Neural crest cell (in vitro differentiated cells): ENCODE data around the gene CYP2W1. TPM values are rescaled to one million over a fixed set of nuclear protein-coding genes. Genes with fewer than 3 reads are reported as not detected.

ENCODE experiments used
- DNase-seq: peaks from one replicate; pipeline ENCODE4 v3.0.0; 2021; ENCODE audit warnings: low read depth, mixed read lengths, low spot score
- H3K27ac Mint-ChIP-seq: one replicate; pipeline ENCODE4 v1.8.0; 2021; ENCODE audit warnings: mild to moderate bottlenecking, mixed read lengths; ENCODE audit not compliant: unreplicated experiment
- H3K27me3 Mint-ChIP-seq: 2 replicates; pipeline ENCODE4 v1.8.0; 2021; ENCODE audit warnings: low read depth, mild to moderate bottlenecking, mixed read lengths
- H3K36me3 Mint-ChIP-seq: 2 replicates; pipeline ENCODE4 v1.8.0; 2021; ENCODE audit warnings: low read depth, mild to moderate bottlenecking, mixed read lengths
- H3K4me1 Mint-ChIP-seq: 2 replicates; pipeline ENCODE4 v1.8.0; 2021; ENCODE audit warnings: mixed read lengths
- H3K4me3 Mint-ChIP-seq: one replicate; pipeline ENCODE4 v1.8.0; 2021; ENCODE audit warnings: mild to moderate bottlenecking, mixed read lengths
- H3K9me3 Mint-ChIP-seq: 2 replicates; pipeline ENCODE4 v1.8.0; 2021; ENCODE audit warnings: mixed read lengths
- total RNA-seq: library from RNA; stranded (reverse); gene quantifications from 2 replicates; pipeline ENCODE4 v1.2.1, GENCODE V29; 2021
- TF ChIP-seq, protein P1 (sequence below): fragments of 200-600 bp; sonication (generic); conservative IDR thresholded peaks from 2 replicates; pipeline ENCODE4 v1.5.0; 2021; ENCODE audit warnings: antibody characterized with exemption, mild to moderate bottlenecking

Gene CYP2W1
- total RNA-seq, 1 donor from 2014 or later: not detected

DNA sequence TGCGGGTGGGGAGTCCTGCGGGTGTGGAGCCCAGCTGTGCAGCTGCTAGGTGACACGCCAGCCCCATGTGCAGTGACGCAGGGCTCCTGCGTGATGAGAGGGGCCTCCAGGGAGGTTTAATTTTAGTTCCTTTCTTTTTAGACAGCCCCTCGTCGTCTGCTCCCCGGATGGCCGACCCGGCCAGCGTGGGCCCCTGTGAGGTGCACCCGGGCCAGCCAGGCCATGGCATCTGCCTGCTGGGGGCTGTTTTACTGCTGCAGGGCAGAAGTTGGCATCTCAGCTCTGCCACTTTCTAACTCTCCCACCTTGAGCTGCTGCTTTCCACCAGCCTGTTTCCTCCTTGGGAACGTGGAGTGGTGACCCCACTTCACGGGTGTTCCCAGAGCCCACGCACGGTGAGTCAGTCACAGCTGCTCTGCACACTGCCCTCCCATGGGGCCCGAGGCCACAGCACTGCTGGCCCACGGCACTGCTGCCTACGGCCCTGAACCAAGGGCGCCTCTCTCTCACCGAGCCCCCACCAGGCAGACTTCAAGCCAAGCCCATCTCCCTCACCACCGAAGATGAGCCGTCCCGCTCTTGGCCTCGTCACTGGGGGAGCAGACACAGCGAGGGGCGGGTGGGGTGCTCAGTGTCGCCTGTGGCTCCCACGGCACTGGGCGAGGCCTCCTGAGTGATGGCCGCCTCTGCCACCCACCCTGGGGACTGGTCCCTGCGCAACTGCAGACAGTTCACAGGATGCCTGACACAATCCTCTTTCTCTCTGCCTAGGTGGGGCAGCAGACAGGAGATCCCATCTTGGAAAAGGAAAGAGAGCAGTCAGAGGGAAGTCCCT is 21.3 kb downstream of the CYP2W1 start:
- Mint-ChIP-seq H3K4me3 (no peak overlapping the region), H3K27ac (no peak overlapping the region), H3K27me3 (no peaks in the 10 kb centered on the region), H3K36me3 (peaks cover 3% of the 10 kb centered on the region), H3K4me1 (no peaks in the 10 kb centered on the region), H3K9me3 (no peaks in the 10 kb centered on the region)
- TF ChIP-seq, protein P1, sequence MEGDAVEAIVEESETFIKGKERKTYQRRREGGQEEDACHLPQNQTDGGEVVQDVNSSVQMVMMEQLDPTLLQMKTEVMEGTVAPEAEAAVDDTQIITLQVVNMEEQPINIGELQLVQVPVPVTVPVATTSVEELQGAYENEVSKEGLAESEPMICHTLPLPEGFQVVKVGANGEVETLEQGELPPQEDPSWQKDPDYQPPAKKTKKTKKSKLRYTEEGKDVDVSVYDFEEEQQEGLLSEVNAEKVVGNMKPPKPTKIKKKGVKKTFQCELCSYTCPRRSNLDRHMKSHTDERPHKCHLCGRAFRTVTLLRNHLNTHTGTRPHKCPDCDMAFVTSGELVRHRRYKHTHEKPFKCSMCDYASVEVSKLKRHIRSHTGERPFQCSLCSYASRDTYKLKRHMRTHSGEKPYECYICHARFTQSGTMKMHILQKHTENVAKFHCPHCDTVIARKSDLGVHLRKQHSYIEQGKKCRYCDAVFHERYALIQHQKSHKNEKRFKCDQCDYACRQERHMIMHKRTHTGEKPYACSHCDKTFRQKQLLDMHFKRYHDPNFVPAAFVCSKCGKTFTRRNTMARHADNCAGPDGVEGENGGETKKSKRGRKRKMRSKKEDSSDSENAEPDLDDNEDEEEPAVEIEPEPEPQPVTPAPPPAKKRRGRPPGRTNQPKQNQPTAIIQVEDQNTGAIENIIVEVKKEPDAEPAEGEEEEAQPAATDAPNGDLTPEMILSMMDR: no peak
- no peak for DNase-seq

DNA sequence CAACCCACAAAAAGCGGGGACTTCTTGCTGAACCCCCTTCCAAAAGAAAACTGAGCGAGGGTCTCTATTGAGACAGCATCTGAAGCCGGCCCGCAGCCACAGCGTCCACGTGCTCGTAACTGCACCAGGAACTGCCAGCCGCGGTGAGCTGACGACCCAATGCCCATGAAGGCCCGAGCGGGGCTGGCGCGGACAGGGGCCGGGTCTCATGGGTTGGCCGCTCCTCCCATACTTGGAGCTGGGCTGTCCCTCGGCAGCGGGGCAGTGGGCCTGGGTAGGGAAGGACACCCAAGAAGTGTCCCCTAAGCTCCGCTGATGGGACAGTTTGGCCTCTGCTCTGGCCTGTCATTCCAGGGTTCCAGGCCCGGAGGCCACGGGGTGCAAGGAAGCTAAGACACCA is 22.3 kb downstream of the CYP2W1 start:
- Mint-ChIP-seq H3K9me3 (no peaks in the 10 kb centered on the region), H3K4me3 (no peak overlapping the region), H3K36me3 (peaks cover 3% of the 10 kb centered on the region), H3K4me1 (no peaks in the 10 kb centered on the region), H3K27me3 (no peaks in the 10 kb centered on the region), H3K27ac (no peak overlapping the region)
- DNase-seq: no peak
- TF ChIP-seq, protein P1: no peak

GRCh38 chr7:1007901-1008300 is 24.9 kb downstream of the CYP2W1 start:
- H3K27me3 Mint-ChIP-seq: no peaks in the 10 kb centered on the region
- TF ChIP-seq, protein P1: no peak
- no peak overlapping the region for H3K27ac Mint-ChIP-seq
- H3K4me1 Mint-ChIP-seq: no peaks in the 10 kb centered on the region
- H3K4me3 Mint-ChIP-seq: no peak overlapping the region
- H3K9me3 Mint-ChIP-seq: no peaks in the 10 kb centered on the region
- DNase-seq: no peak
- peaks cover 3% of the 10 kb centered on the region for H3K36me3 Mint-ChIP-seq

- TF ChIP-seq, protein P1: no peak
- Mint-ChIP-seq H3K27me3 (no peaks in the 10 kb centered on the region), H3K36me3 (peaks cover 3% of the 10 kb centered on the region), H3K27ac (peak overlapping the region; percentile 12), H3K4me3 (no peak overlapping the region), H3K9me3 (no peaks in the 10 kb centered on the region), H3K4me1 (peaks cover 2% of the 10 kb centered on the region)
- no peak for DNase-seq
Observed at GRCh38 chr7:1008733-1009363, 25.9 kb downstream of the CYP2W1 start.

GRCh38 chr7:1009747-1010146 is 26.8 kb downstream of the CYP2W1 start:
- Mint-ChIP-seq H3K36me3 (peaks cover 3% of the 10 kb centered on the region), H3K9me3 (no peaks in the 10 kb centered on the region), H3K4me1 (peaks cover 7% of the 10 kb centered on the region), H3K27me3 (no peaks in the 10 kb centered on the region), H3K27ac (no peak overlapping the region), H3K4me3 (no peak overlapping the region)
- TF ChIP-seq, protein P1: no peak
- no peak for DNase-seq
